Psoas muscle (tissue), 8 donors: Measurements from ENCODE around the gene QSOX2. TPM values are rescaled to one million over a fixed set of nuclear protein-coding genes. Genes with fewer than 3 reads are reported as not detected.

ENCODE experiments used
- ATAC-seq, 4 donors: fragments of 200-7000 bp; cut with Tn5 transposase; one replicate each; pipeline ENCODE4 v1.9.1; 2020; ENCODE audit warnings: moderate library complexity in 3 of 4, mild to moderate bottlenecking in 2 of 4
- DNase-seq, 2 donors: peaks; one replicate each; pipeline ENCODE4 v3.0.0-alpha.2; 2020
- H3K27ac ChIP-seq: fragments of 200-600 bp; one replicate; pipeline ENCODE4 v1.8.0; 2022
- H3K27me3 ChIP-seq, 3 donors: fragments of 200-600 bp in 1 of 3; one replicate each; pipeline versions ENCODE4 v1.6.1 to v1.8.0; 2013 to 2022; ENCODE audit warnings: low read length in 2 of 3, mild to moderate bottlenecking in 2 of 3, moderate library complexity in 1 of 3; ENCODE audit not compliant: insufficient read depth in 3 of 3
- H3K36me3 ChIP-seq, 2 donors: fragments of 200-600 bp in 1 of 2; one replicate each; pipeline versions ENCODE4 v1.6.1 to v1.8.0; 2013 to 2022; ENCODE audit warnings: low read depth in 1 of 2, mild to moderate bottlenecking in 1 of 2, moderate library complexity in 1 of 2; ENCODE audit not compliant: insufficient read depth in 1 of 2
- H3K4me1 ChIP-seq: fragments of 200-600 bp; one replicate; pipeline ENCODE4 v1.8.0; 2022
- H3K4me3 ChIP-seq: fragments of 200-600 bp; one replicate; pipeline ENCODE4 v1.8.0; 2022; ENCODE audit warnings: mild to moderate bottlenecking
- H3K9me3 ChIP-seq: fragments of 200-600 bp; one replicate; pipeline ENCODE4 v1.8.0; 2022
- WGBS, 3 donors: extraction: QIAGEN DNeasy Blood & Tissue Kit; methylation state at CpG; one replicate each; pipeline versions ENCODE4 v1.1.6 to v1.1.7; 2013; 5-methylcytosine and 5-hydroxymethylcytosine counted together
- intact Hi-C, 2 donors: fragments of 100-400 bp; cut with DNase I; formaldehyde crosslinking; loops; one replicate each; pipeline versions ENCODE4 v1.11.0 to v1.14.2; 2022
- polyA plus RNA-seq, 3 donors: library from polyadenylated mRNA; stranded (reverse); fragments of 200-250 nt; gene quantifications; one replicate each; pipeline ENCODE4 v1.2.3, GENCODE V29; 2013
- total RNA-seq, 4 donors: library from RNA; stranded (reverse); fragmentation: NEBNext Ultra II Directional in 2 of 4; extraction: Animal tissue kit (Norgen Biotek cat#: 25700) in 2 of 4; gene quantifications; one replicate each; pipeline versions ENCODE4 v1.2.1 to v1.2.4, GENCODE V29; 2021 to 2023
- TF ChIP-seq, protein P1 (sequence below): fragments of 200-600 bp; IDR thresholded peaks from one replicate; pipeline ENCODE4 v1.8.0; 2022; ENCODE audit warnings: antibody characterized with exemption
- donor health status: healthy with polysubstance abuse.
- donor health status: DM: no; HTN: no; CAD: no; lungs with moderate emphysema.
- donor health status: Bipolar disorder and iron deficiency.
- donor health status: healthy.
- donor health status: DM: yes; HTN: yes; CAD: no.
- donor health status: DM: no; HTN: no; CAD: no.
- donor health status: DM: no; HTN: no; CAD: no.
- donor health status: DM: yes; HTN: yes; CAD: no.

QSOX2 gene
- total and polyA plus RNA-seq, 7 donors, result 3.6 to 7.5 (median 5.6) TPM

DNA sequence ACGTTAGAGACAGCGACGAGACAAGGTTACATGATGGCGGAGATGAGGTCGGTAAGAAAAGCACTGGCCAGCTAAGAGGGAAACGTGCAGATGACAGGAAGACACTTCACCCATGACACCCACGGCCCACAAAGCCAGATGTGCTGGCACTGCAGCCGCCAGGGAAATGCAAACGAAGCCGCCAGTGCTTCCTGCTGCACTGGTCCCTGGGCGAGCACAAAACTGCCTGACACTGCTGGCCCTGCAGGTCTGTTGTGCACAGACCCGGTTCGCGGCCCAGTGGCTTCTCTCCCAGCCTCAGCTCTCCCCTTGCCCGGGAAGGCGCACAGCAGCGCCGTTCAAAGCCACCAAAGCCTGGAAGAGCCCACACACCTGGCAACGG is 20.3 kb downstream of the QSOX2 start:
- intact Hi-C loops, result no loop called here
- TF ChIP-seq, protein P1, sequence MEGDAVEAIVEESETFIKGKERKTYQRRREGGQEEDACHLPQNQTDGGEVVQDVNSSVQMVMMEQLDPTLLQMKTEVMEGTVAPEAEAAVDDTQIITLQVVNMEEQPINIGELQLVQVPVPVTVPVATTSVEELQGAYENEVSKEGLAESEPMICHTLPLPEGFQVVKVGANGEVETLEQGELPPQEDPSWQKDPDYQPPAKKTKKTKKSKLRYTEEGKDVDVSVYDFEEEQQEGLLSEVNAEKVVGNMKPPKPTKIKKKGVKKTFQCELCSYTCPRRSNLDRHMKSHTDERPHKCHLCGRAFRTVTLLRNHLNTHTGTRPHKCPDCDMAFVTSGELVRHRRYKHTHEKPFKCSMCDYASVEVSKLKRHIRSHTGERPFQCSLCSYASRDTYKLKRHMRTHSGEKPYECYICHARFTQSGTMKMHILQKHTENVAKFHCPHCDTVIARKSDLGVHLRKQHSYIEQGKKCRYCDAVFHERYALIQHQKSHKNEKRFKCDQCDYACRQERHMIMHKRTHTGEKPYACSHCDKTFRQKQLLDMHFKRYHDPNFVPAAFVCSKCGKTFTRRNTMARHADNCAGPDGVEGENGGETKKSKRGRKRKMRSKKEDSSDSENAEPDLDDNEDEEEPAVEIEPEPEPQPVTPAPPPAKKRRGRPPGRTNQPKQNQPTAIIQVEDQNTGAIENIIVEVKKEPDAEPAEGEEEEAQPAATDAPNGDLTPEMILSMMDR, result no peak
- Histone ChIP-seq H3K9me3 (no peaks in the 10 kb centered on the region), H3K27ac (no peak overlapping the region), H3K36me3 (peaks cover 0 to 43% of the 10 kb centered on the region in 2 donors), H3K4me3 (no peak overlapping the region), H3K4me1 (no peaks in the 10 kb centered on the region), H3K27me3 (no peaks in the 10 kb centered on the region)
- ATAC-seq (no peak), DNase-seq (no peak)
- 84 to 89% (median 87%) methylated on average over 19 of the region's 19 CpGs for WGBS, 3 donors

DNA sequence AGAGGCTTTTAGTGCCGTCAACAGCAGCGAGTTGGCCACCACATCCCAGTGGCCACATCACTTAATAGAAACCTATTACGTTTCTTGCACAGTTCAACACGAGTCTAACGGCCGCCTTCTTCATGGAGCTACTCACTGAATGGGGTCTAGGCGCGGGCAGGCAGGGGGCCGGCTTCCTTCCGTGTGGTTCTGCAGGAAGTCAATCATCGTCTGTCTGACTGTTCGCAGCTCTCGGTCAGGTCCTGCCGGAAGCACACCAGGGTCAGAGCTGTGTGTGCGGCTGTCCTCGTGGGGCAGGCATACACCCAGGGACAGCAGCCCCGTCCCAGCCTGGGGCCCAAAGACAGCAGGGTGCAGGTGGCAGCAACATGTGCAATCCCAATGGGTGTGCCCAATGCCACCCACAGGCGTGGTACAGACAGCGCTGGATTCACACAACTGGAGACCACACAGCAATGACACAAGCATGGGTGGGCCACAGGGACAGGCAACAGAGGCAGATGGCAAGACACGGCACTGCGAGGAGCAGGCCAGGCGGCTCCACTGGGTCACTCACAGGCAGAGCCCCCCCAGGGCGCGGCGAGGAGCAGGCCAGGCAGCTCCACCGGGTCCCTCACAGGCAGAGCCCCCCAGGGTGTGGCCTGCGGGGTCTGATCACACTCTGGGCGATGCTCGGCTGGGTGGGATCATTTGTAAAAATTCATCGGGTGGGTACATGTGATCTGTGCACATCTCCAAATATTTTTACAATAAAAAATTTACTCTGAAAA is 21.6 kb downstream of the QSOX2 start:
- Histone ChIP-seq H3K27me3 (no peaks in the 10 kb centered on the region), H3K9me3 (no peaks in the 10 kb centered on the region), H3K36me3 (peaks cover 0 to 49% of the 10 kb centered on the region in 2 donors), H3K4me1 (no peaks in the 10 kb centered on the region), H3K27ac (no peak overlapping the region), H3K4me3 (no peak overlapping the region)
- WGBS, 3 donors, result 89 to 91% (median 91%) methylated on average over 27 to 30 of the region's 30 CpGs
- intact Hi-C loops, result no loop called here
- no peak for DNase-seq
- TF ChIP-seq, protein P1, result no peak
- no peak for ATAC-seq

DNA sequence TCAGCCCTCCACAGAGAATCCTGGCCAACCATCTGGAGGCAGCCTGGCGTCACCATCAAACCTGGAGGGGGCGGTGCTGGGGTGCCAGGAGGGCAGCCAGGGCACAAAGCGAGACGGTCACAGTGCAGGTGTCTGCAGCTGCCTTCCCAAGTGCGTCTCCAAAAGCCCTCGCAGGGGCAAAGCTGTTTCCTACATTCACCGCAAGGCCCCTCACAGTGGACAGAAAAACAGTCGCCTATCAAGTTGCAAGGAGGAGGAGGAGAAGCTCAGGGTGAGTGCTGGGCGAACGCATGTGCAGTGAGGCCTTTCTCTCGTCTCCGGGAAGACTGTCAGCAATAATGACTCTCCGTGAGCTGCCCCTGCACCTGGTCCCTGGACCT is 22.7 kb downstream of the QSOX2 start:
- Histone ChIP-seq H3K27me3 (no peaks in the 10 kb centered on the region), H3K4me1 (no peaks in the 10 kb centered on the region), H3K36me3 (peaks cover 0 to 61% of the 10 kb centered on the region in 2 donors), H3K27ac (no peak overlapping the region), H3K9me3 (no peaks in the 10 kb centered on the region), H3K4me3 (no peak overlapping the region)
- ATAC-seq (no peak), DNase-seq (no peak)
- TF ChIP-seq, protein P1, result no peak
- WGBS, 3 donors, result 82 to 87% (median 83%) methylated on average over 13 of the region's 13 CpGs
- intact Hi-C loops, result no loop called here

DNA sequence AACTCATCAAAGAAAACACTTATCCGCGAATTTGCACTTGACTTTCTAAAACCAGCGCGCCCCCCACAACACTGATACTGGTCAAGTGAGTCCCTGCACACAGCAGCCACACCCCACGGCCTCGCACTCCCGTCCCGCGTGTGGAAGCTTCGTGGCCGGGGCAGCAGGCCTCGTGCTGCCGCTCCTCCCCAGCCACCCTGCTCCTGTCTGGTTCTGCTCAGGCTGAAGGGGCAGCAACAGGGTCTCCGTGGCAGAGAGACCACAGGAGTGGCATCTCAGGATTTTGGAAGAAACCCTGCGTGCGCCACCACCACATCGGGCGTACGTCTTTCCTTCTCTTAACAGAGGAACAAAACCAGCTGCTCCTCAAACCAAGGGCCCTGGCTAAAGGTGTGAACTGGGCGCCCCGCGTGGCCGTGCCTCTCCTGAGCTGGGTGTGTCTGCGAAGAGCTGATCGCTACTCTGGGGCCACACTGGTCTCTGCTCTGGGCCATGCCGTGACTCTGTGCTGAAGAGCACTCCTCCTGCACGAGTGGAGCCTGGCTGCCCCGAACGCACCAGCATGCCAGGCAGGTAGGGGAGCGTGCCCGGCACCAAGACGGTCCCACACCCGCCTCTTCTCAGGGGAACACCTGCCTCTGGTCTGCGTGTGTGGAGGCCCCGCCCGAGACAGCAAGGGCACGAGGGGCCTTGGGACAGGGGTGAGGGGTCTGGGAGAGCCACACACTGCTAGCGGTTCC is 23.3 kb downstream of the QSOX2 start:
- ATAC-seq (no peak), DNase-seq (no peak)
- no peaks in the 10 kb centered on the region for H3K9me3 ChIP-seq
- no peaks in the 10 kb centered on the region for H3K27me3 ChIP-seq
- H3K4me3 ChIP-seq, result no peak overlapping the region
- intact Hi-C loops, result no loop called here
- H3K27ac ChIP-seq, result no peak overlapping the region
- WGBS, 3 donors, result 95% methylated on average over 38 of the region's 38 CpGs
- TF ChIP-seq, protein P1, result no peak
- peaks cover 0 to 65% of the 10 kb centered on the region in 2 donors for H3K36me3 ChIP-seq
- no peaks in the 10 kb centered on the region for H3K4me1 ChIP-seq
